ENCODE data around the gene HUS1. TPM values are rescaled to one million over a fixed set of nuclear protein-coding genes. Genes with fewer than 3 reads are reported as not detected.

Gene HUS1
- total RNA-seq, 4 donors from 2014 or later = 37.2 to 74.8 (median 52.3) TPM

- no peaks in the 10 kb centered on the region for H3K27me3 ChIP-seq
- in situ Hi-C loops (cut with MboI; ENCODE audit: low pct_ligation_motif_present in 1 of 4, low pct_unique_long_range_greater_than_20kb in 1 of 4, low sequenced_read_pairs in 3 of 4) = loop anchor here in 3 of 4 donors (5.0 to 10.0 kb wide), 2 partner anchors 168 to 175 kb away; no protein-coding TSS in a partner anchor
- TF ChIP-seq CTCF (IDR thresholded peaks at IDR 0.05) = no peak
- no peak for TF ChIP-seq EP300 (IDR thresholded peaks at IDR 0.05; ENCODE audit: low read depth)
- no peak for TF ChIP-seq POLR2AphosphoS5 (IDR thresholded peaks at IDR 0.05)
- no peak for TF ChIP-seq POLR2A (IDR thresholded peaks at IDR 0.05)
- H3K36me3 ChIP-seq = no peaks in the 10 kb centered on the region
- DNase-seq = no peak
- no peaks in the 10 kb centered on the region for H3K9me3 ChIP-seq
- peak overlapping the region; percentile 77 to 85 (median 82) for H3K27ac ChIP-seq
- H3K4me3 ChIP-seq = no peak overlapping the region
- peaks cover 6 to 34% (median 19%) of the 10 kb centered on the region in 4 donors for H3K4me1 ChIP-seq
- WGBS, 2 donors (ENCODE audit: low coverage in 1 of 2) = 95 to 100% methylated on average over 1 to 7 of the region's 7 CpGs
- intact Hi-C loops (cut with DNase I; ENCODE audit: low total_unique reads) = no loop called here
Observed at GRCh38 chr7:47939425-47940036, 39.9 kb downstream of the HUS1 start.

GRCh38 chr7:47938574-47939165, 40.7 kb downstream of the HUS1 start:
- H3K9me3 ChIP-seq = no peaks in the 10 kb centered on the region
- no peak for DNase-seq
- in situ Hi-C loops (cut with MboI; ENCODE audit: low pct_ligation_motif_present in 1 of 4, low pct_unique_long_range_greater_than_20kb in 1 of 4, low sequenced_read_pairs in 3 of 4) (no loop called here), intact Hi-C loops (cut with DNase I; ENCODE audit: low total_unique reads) (no loop called here)
- no peaks in the 10 kb centered on the region for H3K36me3 ChIP-seq
- H3K4me3 ChIP-seq = no peak overlapping the region
- H3K27ac ChIP-seq = no peak overlapping the region
- peaks cover 6 to 34% (median 19%) of the 10 kb centered on the region in 4 donors for H3K4me1 ChIP-seq
- TF ChIP-seq CTCF (IDR thresholded peaks at IDR 0.05) (no peak), POLR2AphosphoS5 (IDR thresholded peaks at IDR 0.05) (no peak), EP300 (IDR thresholded peaks at IDR 0.05; ENCODE audit: low read depth) (no peak), POLR2A (IDR thresholded peaks at IDR 0.05) (no peak)
- H3K27me3 ChIP-seq = no peaks in the 10 kb centered on the region
- 87 to 88% methylated on average over 2 to 6 of the region's 6 CpGs for WGBS, 2 donors (ENCODE audit: low coverage in 1 of 2)

GRCh38 chr7:47937711-47938573, 41.5 kb downstream of the HUS1 start:
- in situ Hi-C loops (cut with MboI; ENCODE audit: low pct_ligation_motif_present in 1 of 4, low pct_unique_long_range_greater_than_20kb in 1 of 4, low sequenced_read_pairs in 3 of 4) (no loop called here), intact Hi-C loops (cut with DNase I; ENCODE audit: low total_unique reads) (no loop called here)
- Histone ChIP-seq H3K27me3 (no peaks in the 10 kb centered on the region), H3K4me3 (no peak overlapping the region), H3K4me1 (peaks cover 6 to 34% (median 19%) of the 10 kb centered on the region in 4 donors), H3K9me3 (no peaks in the 10 kb centered on the region), H3K27ac (no peak overlapping the region), H3K36me3 (no peaks in the 10 kb centered on the region)
- 70% methylated on average over 11 of the region's 11 CpGs; no CpG with 5 or more reads in 1 of the 2 donors for WGBS, 2 donors (ENCODE audit: low coverage in 1 of 2)
- TF ChIP-seq CTCF (IDR thresholded peaks at IDR 0.05) = no peak
- TF ChIP-seq EP300 (IDR thresholded peaks at IDR 0.05; ENCODE audit: low read depth) = no peak
- no peak for TF ChIP-seq POLR2A (IDR thresholded peaks at IDR 0.05)
- TF ChIP-seq POLR2AphosphoS5 (IDR thresholded peaks at IDR 0.05) = no peak
- peak; percentile 35 for DNase-seq

GRCh38 chr7:47937065-47937687, 42.2 kb downstream of the HUS1 start:
- intact Hi-C loops (cut with DNase I; ENCODE audit: low total_unique reads) = no loop called here

More at GRCh38 chr7:47937065-47937687, 42.2 kb downstream of the HUS1 start:
- H3K27ac ChIP-seq = no peak overlapping the region
- H3K27me3 ChIP-seq = no peaks in the 10 kb centered on the region
- no peaks in the 10 kb centered on the region for H3K9me3 ChIP-seq
- in situ Hi-C loops (cut with MboI; ENCODE audit: low pct_ligation_motif_present in 1 of 4, low pct_unique_long_range_greater_than_20kb in 1 of 4, low sequenced_read_pairs in 3 of 4) = no loop called here
- no peak overlapping the region for H3K4me3 ChIP-seq
- TF ChIP-seq EP300 (IDR thresholded peaks at IDR 0.05; ENCODE audit: low read depth) (no peak), CTCF (IDR thresholded peaks at IDR 0.05) (no peak), POLR2A (IDR thresholded peaks at IDR 0.05) (no peak), POLR2AphosphoS5 (IDR thresholded peaks at IDR 0.05) (no peak)
- peak; percentile 44 for DNase-seq
- no peaks in the 10 kb centered on the region for H3K36me3 ChIP-seq
- 69 to 78% methylated on average over 6 to 17 of the region's 17 CpGs for WGBS, 2 donors (ENCODE audit: low coverage in 1 of 2)
- H3K4me1 ChIP-seq = peaks cover 6 to 33% (median 19%) of the 10 kb centered on the region in 4 donors

Data from transverse colon (tissue), 4 donors.